Heart left ventricle (tissue), 16 donors: ENCODE data around the gene GLIS2. TPM values are rescaled to one million over a fixed set of nuclear protein-coding genes. Genes with fewer than 3 reads are reported as not detected.

Experiments
- ATAC-seq, 4 donors: fragments of 200-7000 bp; cut with Tn5 transposase; one replicate each; pipeline ENCODE4 v1.9.1; 2020 to 2022; ENCODE audit warnings: moderate library complexity in 4 of 4, mild to moderate bottlenecking in 3 of 4, moderate number of reproducible peaks in 1 of 4
- DNase-seq, 5 donors: peaks; one replicate each; pipeline ENCODE4 v3.0.0-alpha.2; 2020
- H3K27ac ChIP-seq, 12 donors: fragments of 200-600 bp; sonication (generic) in 4 of 12; one replicate each; pipeline versions ENCODE4 v1.5.0 to v1.8.0; 2016 to 2022; ENCODE audit warnings: mild to moderate bottlenecking in 2 of 12
- H3K27me3 ChIP-seq, 9 donors: fragments of 200-600 bp; sonication (generic) in 2 of 9; one replicate each; pipeline versions ENCODE4 v1.5.1 to v1.8.0; 2016 to 2022; ENCODE audit warnings: mild to moderate bottlenecking in 3 of 9
- H3K36me3 ChIP-seq, 9 donors: fragments of 200-600 bp; sonication (generic) in 2 of 9; one replicate each; pipeline versions ENCODE4 v1.5.0 to v1.8.0; 2018 to 2022; ENCODE audit warnings: mild to moderate bottlenecking in 2 of 9
- H3K4me1 ChIP-seq, 12 donors: fragments of 200-600 bp; sonication (generic) in 4 of 12; one replicate each; pipeline versions ENCODE4 v1.5.0 to v1.8.0; 2016 to 2022; ENCODE audit warnings: mild to moderate bottlenecking in 3 of 12
- H3K4me3 ChIP-seq, 12 donors: fragments of 200-600 bp; sonication (generic) in 4 of 12; one replicate each; pipeline versions ENCODE4 v1.5.0 to v1.8.0; 2017 to 2022; ENCODE audit warnings: mild to moderate bottlenecking in 9 of 12, moderate library complexity in 4 of 12
- H3K9me3 ChIP-seq, 12 donors: fragments of 200-600 bp; sonication (generic) in 4 of 12; one replicate each; pipeline versions ENCODE4 v1.5.0 to v1.8.0; 2016 to 2022; ENCODE audit warnings: mild to moderate bottlenecking in 1 of 12
- POLR2A ChIP-seq, 2 donors: fragments of 450-650 bp; IDR thresholded peaks; one replicate each; pipeline ENCODE4 v1.6.1; 2017; ENCODE audit warnings: antibody characterized with exemption in 2 of 2, mild to moderate bottlenecking in 2 of 2, moderate library complexity in 2 of 2
- WGBS, 4 donors: extraction: QIAGEN DNeasy Blood & Tissue Kit in 2 of 4; methylation state at CpG; one replicate each; pipeline versions ENCODE4 v1.1.5 to v1.1.7; 2013 to 2018; 5-methylcytosine and 5-hydroxymethylcytosine counted together
- intact Hi-C, 10 donors: fragments of 100-400 bp; cut with DNase I; formaldehyde crosslinking; loops; one replicate each; pipeline versions ENCODE4 v1.11.1 to v1.14.2; 2022
- polyA plus RNA-seq, 2 donors: library from polyadenylated mRNA; stranded (reverse); fragments of 200-250 nt; gene quantifications; one replicate each; pipeline ENCODE4 v1.2.3, GENCODE V29; 2013
- total RNA-seq, 9 donors: library from RNA; depleted of rRNA in 2 of 9; stranded (reverse); fragments of >200 nt in 2 of 9; fragmentation: NEBNext Ultra II Directional in 3 of 9; extraction: Animal tissue kit (Norgen Biotek cat#: 25700) in 3 of 9; gene quantifications; one replicate each; pipeline versions ENCODE4 v1.1.0 to v1.2.4, GENCODE V29; 2016 to 2023
- TF ChIP-seq, protein P1 (sequence below), 12 donors: fragments of 200-600 bp; sonication (generic) in 4 of 12; IDR thresholded peaks; one replicate each; pipeline versions ENCODE4 v1.5.0 to v1.8.0; 2018 to 2022; ENCODE audit warnings: antibody characterized with exemption in 12 of 12, mild to moderate bottlenecking in 5 of 12
- donor health status: ischemic (EF 13 %, LVEDD 7.1; RV severe dilation, severe dysfunction).
- donor health status: healthy with polysubstance abuse.
- donor health status: DM: no; HTN: yes; CAD: no.
- donor health status: DM: no; HTN: no; CAD: no.
- donor health status: ischemic (EF 25% LVEDD 6.9; RV normal size, moderate dysfunction).
- donor health status: ischemic (EF 25% LVEDD 5.7; RV mildly dilated, moderate dysfunction).
- donor health status: healthy.
- donor health status: DM: yes; HTN: yes; CAD: no.
- donor health status: ischemic (EF 35%, LVEDD 5.7; RV mildly dilated, moderate dysfunction).
- donor health status: nonischemic (EF 11% LVEDD 7.7; RV severe dilation, severe dysfunction).
- donor health status: DM: yes; HTN: yes; CAD: no.
- donor health status: PGD.
- donor health status: ischemic (EF 29% LVEDD 5.4; RV normal size, mild dysfunction).
- donor health status: nonischemic (EF 23%, LVEDD 6.1; RV moderate dilation, normal function).

Gene GLIS2
- total and polyA plus RNA-seq, 11 donors: 7.6 to 23.4 (median 12.7) TPM

DNA sequence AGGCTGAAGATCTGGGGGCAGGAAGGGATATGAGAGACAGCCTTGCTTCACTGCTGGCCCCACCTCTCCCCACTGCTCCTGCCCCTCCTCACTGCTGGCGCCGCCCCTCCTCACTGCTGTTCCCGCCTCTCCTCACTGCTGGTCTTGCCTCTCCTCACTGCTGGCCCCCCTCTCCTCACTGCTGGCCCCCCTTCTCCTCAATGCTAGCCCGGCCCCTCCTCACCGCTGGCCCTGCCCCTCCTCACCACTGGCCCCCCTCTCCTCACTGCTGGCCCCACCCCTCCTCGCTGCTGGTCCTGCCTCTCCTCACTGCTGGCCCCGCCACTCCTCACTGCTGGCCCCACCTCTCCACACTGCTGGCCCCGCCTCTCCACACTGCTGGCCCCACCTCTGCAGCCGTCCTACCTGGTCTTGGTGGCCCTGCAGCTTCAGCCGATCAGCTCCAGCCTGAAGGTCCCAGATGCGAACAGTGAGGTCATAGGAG lies 44.7 kb downstream of the GLIS2 start:
- Histone ChIP-seq H3K36me3 (peaks cover 0 to 84% (median 42%) of the 10 kb centered on the region in 9 donors), H3K27ac (no peak overlapping the region), H3K4me1 (peaks cover 0 to 3% (median 0%) of the 10 kb centered on the region in 12 donors), H3K4me3 (no peak overlapping the region), H3K27me3 (no peaks in the 10 kb centered on the region), H3K9me3 (no peaks in the 10 kb centered on the region)
- ATAC-seq (peak in 2 of 4 donors; percentile 6 to 9), DNase-seq (no peak)
- WGBS, 4 donors: 87 to 97% (median 91%) methylated on average over 10 to 11 of the region's 11 CpGs
- intact Hi-C loops: loop anchor here in 1 of 10 donors (2.0 kb wide), 1 partner anchor 40 kb away; no protein-coding TSS in a partner anchor
- TF ChIP-seq POLR2A (IDR thresholded peaks at IDR 0.05): no peak
- TF ChIP-seq, protein P1, sequence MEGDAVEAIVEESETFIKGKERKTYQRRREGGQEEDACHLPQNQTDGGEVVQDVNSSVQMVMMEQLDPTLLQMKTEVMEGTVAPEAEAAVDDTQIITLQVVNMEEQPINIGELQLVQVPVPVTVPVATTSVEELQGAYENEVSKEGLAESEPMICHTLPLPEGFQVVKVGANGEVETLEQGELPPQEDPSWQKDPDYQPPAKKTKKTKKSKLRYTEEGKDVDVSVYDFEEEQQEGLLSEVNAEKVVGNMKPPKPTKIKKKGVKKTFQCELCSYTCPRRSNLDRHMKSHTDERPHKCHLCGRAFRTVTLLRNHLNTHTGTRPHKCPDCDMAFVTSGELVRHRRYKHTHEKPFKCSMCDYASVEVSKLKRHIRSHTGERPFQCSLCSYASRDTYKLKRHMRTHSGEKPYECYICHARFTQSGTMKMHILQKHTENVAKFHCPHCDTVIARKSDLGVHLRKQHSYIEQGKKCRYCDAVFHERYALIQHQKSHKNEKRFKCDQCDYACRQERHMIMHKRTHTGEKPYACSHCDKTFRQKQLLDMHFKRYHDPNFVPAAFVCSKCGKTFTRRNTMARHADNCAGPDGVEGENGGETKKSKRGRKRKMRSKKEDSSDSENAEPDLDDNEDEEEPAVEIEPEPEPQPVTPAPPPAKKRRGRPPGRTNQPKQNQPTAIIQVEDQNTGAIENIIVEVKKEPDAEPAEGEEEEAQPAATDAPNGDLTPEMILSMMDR (IDR thresholded peaks at IDR 0.05): no peak

DNA sequence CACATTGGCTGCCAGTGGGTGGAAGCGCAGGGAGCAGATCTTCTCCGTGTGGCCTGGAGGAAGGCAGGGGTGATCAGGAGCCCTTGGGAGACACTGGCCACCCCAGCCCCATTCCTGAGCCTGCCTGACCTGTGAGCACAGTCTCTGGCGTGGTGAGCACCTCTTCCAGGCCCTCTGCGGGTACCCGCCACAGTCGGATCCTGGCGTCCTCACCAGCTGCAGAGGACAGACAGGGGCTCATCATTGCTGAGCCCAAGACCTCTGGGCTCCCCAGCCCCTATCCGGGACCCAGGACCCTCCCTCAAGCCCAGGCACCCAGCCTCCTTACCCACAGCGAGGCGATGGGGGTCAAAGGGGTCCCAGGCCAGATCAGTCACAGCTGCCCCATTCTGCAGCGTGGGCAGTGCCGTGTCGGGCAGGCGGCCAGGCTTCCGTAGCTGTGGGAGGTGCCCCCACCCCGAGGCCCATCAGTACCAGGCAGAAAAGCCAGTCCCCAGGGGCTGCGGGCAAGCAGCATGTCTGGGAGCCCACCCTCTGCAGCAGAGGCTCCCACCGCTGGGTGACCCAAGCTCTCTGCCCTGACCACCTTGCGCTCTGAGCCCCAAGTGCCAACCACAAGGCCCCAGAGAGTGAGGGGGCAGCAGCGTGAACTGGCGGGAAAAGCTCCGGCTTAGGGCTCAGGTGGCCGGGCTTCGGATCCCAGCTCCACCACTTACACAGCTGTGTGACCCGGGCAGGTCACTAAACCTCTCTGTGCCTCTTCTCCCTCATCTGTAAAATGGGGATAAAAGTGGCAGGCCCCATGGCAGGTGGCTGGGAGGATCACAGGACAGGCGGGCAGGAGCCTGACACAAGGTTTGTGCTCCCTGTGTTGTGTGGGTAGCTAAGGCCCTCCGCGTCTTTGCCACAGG lies 45.4 kb downstream of the GLIS2 start:
- Histone ChIP-seq H3K36me3 (peaks cover 0 to 77% (median 42%) of the 10 kb centered on the region in 9 donors), H3K4me1 (peaks cover 0 to 3% (median 0%) of the 10 kb centered on the region in 12 donors), H3K27me3 (no peaks in the 10 kb centered on the region), H3K4me3 (no peak overlapping the region), H3K27ac (no peak overlapping the region), H3K9me3 (no peaks in the 10 kb centered on the region)
- TF ChIP-seq, protein P1 (IDR thresholded peaks at IDR 0.05): no peak
- no peak for TF ChIP-seq POLR2A (IDR thresholded peaks at IDR 0.05)
- intact Hi-C loops: loop anchor here in 1 of 10 donors (2.0 kb wide), 1 partner anchor 40 kb away; no protein-coding TSS in a partner anchor
- no peak for DNase-seq
- no peak for ATAC-seq
- 84 to 100% (median 96%) methylated on average over 7 to 28 of the region's 28 CpGs for WGBS, 4 donors

- TF ChIP-seq, protein P1 (IDR thresholded peaks at IDR 0.05): no peak
- no peak for TF ChIP-seq POLR2A (IDR thresholded peaks at IDR 0.05)
- intact Hi-C loops: loop anchor here in 1 of 10 donors (2.0 kb wide), 1 partner anchor 39 kb away; no protein-coding TSS in a partner anchor
- peaks cover 0 to 3% (median 0%) of the 10 kb centered on the region in 12 donors for H3K4me1 ChIP-seq
- ATAC-seq: no peak
- DNase-seq: no peak
- H3K9me3 ChIP-seq: no peaks in the 10 kb centered on the region
- no peaks in the 10 kb centered on the region for H3K27me3 ChIP-seq
- 60 to 96% (median 92%) methylated on average over 1 to 12 of the region's 12 CpGs for WGBS, 4 donors
- no peak overlapping the region for H3K27ac ChIP-seq
- peaks cover 0 to 73% (median 41%) of the 10 kb centered on the region in 9 donors for H3K36me3 ChIP-seq
- no peak overlapping the region for H3K4me3 ChIP-seq
These were observed 46.1 kb downstream of the GLIS2 start for GRCh38 chr16:4361944-4362311.

DNA sequence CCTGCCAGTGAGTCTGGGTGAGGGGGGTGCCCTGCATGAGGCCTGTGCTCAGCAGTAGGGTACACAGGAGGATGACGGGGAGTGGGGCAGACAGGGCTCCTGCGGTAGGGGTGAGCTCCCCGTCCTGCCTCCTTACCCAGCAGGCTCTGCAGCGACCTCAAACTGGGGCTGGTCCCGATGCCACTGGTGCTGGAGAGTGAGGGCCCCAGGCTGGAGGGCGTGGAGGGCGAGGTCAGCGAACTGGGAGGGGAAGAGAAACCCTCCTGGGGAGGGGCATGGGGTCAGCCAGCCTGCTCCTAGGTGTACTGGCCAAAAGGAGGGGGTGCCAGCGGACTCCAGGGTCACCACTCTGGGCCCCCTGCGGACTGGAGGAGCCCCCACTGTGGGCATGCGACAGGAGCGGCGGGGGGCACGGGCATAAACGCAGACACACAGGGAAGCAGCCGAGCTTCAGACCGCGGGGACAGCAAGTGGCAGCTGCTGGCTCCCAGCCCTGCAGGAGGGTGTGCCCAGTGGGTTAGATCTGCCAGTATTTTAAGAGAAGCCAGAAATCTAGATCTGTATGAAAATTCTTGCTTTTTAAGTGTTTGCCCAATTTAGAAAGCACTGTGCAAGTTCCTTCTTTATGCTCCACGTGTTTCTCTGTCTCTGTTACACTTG lies 46.7 kb downstream of the GLIS2 start:
- no peak overlapping the region for H3K27ac ChIP-seq
- TF ChIP-seq, protein P1 (IDR thresholded peaks at IDR 0.05): no peak
- no peak for TF ChIP-seq POLR2A (IDR thresholded peaks at IDR 0.05)
- ATAC-seq (no peak), DNase-seq (no peak)
- H3K4me3 ChIP-seq: no peak overlapping the region
- H3K36me3 ChIP-seq: peaks cover 0 to 67% (median 40%) of the 10 kb centered on the region in 9 donors
- peaks cover 0 to 3% (median 0%) of the 10 kb centered on the region in 12 donors for H3K4me1 ChIP-seq
- WGBS, 4 donors: 89 to 93% (median 92%) methylated on average over 16 to 19 of the region's 19 CpGs
- intact Hi-C loops: no loop called here
- no peaks in the 10 kb centered on the region for H3K27me3 ChIP-seq
- H3K9me3 ChIP-seq: no peaks in the 10 kb centered on the region
